SK-N-SH (cell line): ENCODE results near the gene CIAO3. TPM values are rescaled to one million over a fixed set of nuclear protein-coding genes. Genes with fewer than 3 reads are reported as not detected.

Experiments used
- CTCF ChIA-PET: fragments of 300-600, 350-600 bp; formaldehyde crosslinking; extraction: SDS; loops from one replicate; lab custom pipeline; 2021; lab: Yijun Ruan, JAX
- POLR2A ChIA-PET: fragments of 350-600 bp; sonication (Branson Sonifier 250); formaldehyde crosslinking; extraction: SDS; loops from one replicate; lab custom pipeline; 2020; ENCODE audit warnings: antibody characterized with exemption, inconsistent platforms; lab: Yijun Ruan, JAX
- DNase-seq: peaks from one replicate; pipeline ENCODE4 v3.0.0; 2012
- H2AFZ ChIP-seq: fragments of 200-600 bp; sonication (generic); 2 replicates; pipeline ENCODE4 v1.8.1; 2016; ENCODE audit warnings: antibody characterized with exemption, mild to moderate bottlenecking, low read depth
- H3F3A ChIP-seq: fragments of 200-600 bp; sonication (generic); replicated peaks from 2 replicates; pipeline ENCODE3; 2016; ENCODE audit warnings: antibody characterized with exemption, mild to moderate bottlenecking; ENCODE audit not compliant: insufficient read depth
- H3K27ac ChIP-seq, 2 experiments: fragments of 200-500 bp in 1 of 2; fragments of 200-600 bp in 1 of 2; sonication (Bioruptor generic) in 1 of 2; sonication (generic), shearing (Covaris generic) in 1 of 2; 2 replicates each; pipeline versions ENCODE4 v1.5.1 to v1.6.1; 2014 to 2016; ENCODE audit warnings: low read depth in 2 of 2, inconsistent platforms in 1 of 2, low read length in 1 of 2, mild to moderate bottlenecking in 1 of 2, mixed read lengths in 1 of 2
- H3K27me3 ChIP-seq: fragments of 200-600 bp; sonication (generic), shearing (Covaris generic); 2 replicates; pipeline ENCODE4 v1.6.1; 2016; ENCODE audit warnings: mixed run types; ENCODE audit not compliant: insufficient read depth
- H3K36me3 ChIP-seq, 2 experiments: fragments of 200-500 bp in 1 of 2; fragments of 200-600 bp in 1 of 2; sonication (Bioruptor generic) in 1 of 2; sonication (generic) in 1 of 2; replicated peaks in 1 of 2; 2 replicates each; pipeline versions ENCODE3 to v1.5.1; 2014 to 2016; ENCODE audit warnings: low read length in 1 of 2, mild to moderate bottlenecking in 1 of 2; ENCODE audit not compliant: insufficient read depth in 2 of 2, control insufficient read depth in 1 of 2
- H3K4me1 ChIP-seq, 2 experiments: fragments of 200-500 bp in 1 of 2; fragments of 200-600 bp in 1 of 2; sonication (Bioruptor generic) in 1 of 2; sonication (generic), shearing (Covaris generic) in 1 of 2; 2 replicates each; pipeline versions ENCODE4 v1.5.1 to v1.6.1; 2014 to 2016; ENCODE audit warnings: low read depth in 1 of 2, low read length in 1 of 2, mixed run types in 1 of 2; ENCODE audit not compliant: insufficient read depth in 2 of 2, control insufficient read depth in 1 of 2
- H3K4me2 ChIP-seq: fragments of 200-600 bp; sonication (generic), shearing (Covaris generic); 2 replicates; pipeline ENCODE4 v1.6.1; 2017; ENCODE audit warnings: mixed run types
- H3K4me3 ChIP-seq, 2 experiments: fragments of 200-500 bp in 1 of 2; fragments of 200-600 bp in 1 of 2; sonication (Bioruptor generic) in 1 of 2; sonication (generic), shearing (Covaris generic) in 1 of 2; 2 replicates each; pipeline versions ENCODE4 v1.5.1 to v1.8.1; 2014 to 2016; ENCODE audit warnings: low read depth in 2 of 2, inconsistent platforms in 1 of 2, low read length in 1 of 2, mild to moderate bottlenecking in 1 of 2, mixed read lengths in 1 of 2, moderate library complexity in 1 of 2
- H3K79me2 ChIP-seq: fragments of 200-600 bp; sonication (generic); 2 replicates; pipeline ENCODE4 v1.8.1; 2017; ENCODE audit warnings: mild to moderate bottlenecking; ENCODE audit not compliant: insufficient read depth
- H3K9ac ChIP-seq: fragments of 200-600 bp; sonication (generic); 2 replicates; pipeline ENCODE4 v1.6.1; 2017; ENCODE audit warnings: mixed run types
- H3K9me2 ChIP-seq: fragments of 200-600 bp; sonication (generic); 2 replicates; pipeline ENCODE4 v1.6.1; 2017; ENCODE audit warnings: mixed run types
- H3K9me3 ChIP-seq: fragments of 200-600 bp; sonication (generic); 2 replicates; pipeline ENCODE4 v1.6.1; 2017; ENCODE audit warnings: mixed run types, mild to moderate bottlenecking, moderate library complexity
- H4K20me1 ChIP-seq: fragments of 200-600 bp; sonication (generic); 2 replicates; pipeline ENCODE4 v1.6.1; 2017; ENCODE audit warnings: mild to moderate bottlenecking, mixed run types; ENCODE audit not compliant: insufficient read depth
- EP300 ChIP-seq, 2 experiments: IDR thresholded peaks; 2 replicates each; pipeline versions ENCODE4 v1.4.0 to v1.6.1; 2012; ENCODE audit warnings: borderline replicate concordance in 1 of 2, low read depth in 1 of 2, low read length in 1 of 2
- FOXJ3 ChIP-seq: sonication (generic); formaldehyde crosslinking; IDR thresholded peaks from 2 replicates; pipeline ENCODE4 v1.5.1; 2020; ENCODE audit warnings: mild to moderate bottlenecking, missing genetic modification reagents
- FOXM1 ChIP-seq: IDR thresholded peaks from 2 replicates; pipeline ENCODE4 v1.4.0; 2012; ENCODE audit warnings: low read depth, mild to moderate bottlenecking
- GATA2 ChIP-seq: sonication (generic); formaldehyde crosslinking; IDR thresholded peaks from 2 replicates; pipeline ENCODE4 v1.5.0; 2020; ENCODE audit warnings: mild to moderate bottlenecking, missing genetic modification reagents
- IRF3 ChIP-seq: fragments of 150-350 bp; IDR thresholded peaks from 2 replicates; pipeline ENCODE4 v1.6.1; 2016; ENCODE audit warnings: mild to moderate bottlenecking, low read depth, low read length
- NFIC ChIP-seq: IDR thresholded peaks from 2 replicates; pipeline ENCODE4 v1.4.0; 2012; ENCODE audit warnings: borderline replicate concordance
- NRF1 ChIP-seq: IDR thresholded peaks from 2 replicates; pipeline ENCODE4 v1.6.1; 2012; ENCODE audit warnings: low read depth, mild to moderate bottlenecking, low read length
- POLR2AphosphoS5 ChIP-seq: IDR thresholded peaks from 2 replicates; pipeline ENCODE4 v1.6.1; 2012; ENCODE audit warnings: low read depth, low read length
- RAD21 ChIP-seq: IDR thresholded peaks from 2 replicates; pipeline ENCODE4 v1.6.1; 2012; ENCODE audit warnings: mild to moderate bottlenecking, low read length
- REST ChIP-seq: IDR thresholded peaks from 2 replicates; pipeline ENCODE4 v1.6.1; 2012; ENCODE audit warnings: mild to moderate bottlenecking, low read depth, low read length, moderate library complexity
- RFX5 ChIP-seq: IDR thresholded peaks from 2 replicates; pipeline ENCODE4 v1.6.1; 2012; ENCODE audit warnings: mild to moderate bottlenecking, improper control_type of control experiment, low read length
- RXRA ChIP-seq: IDR thresholded peaks from 2 replicates; pipeline ENCODE4 v1.4.0; 2012; ENCODE audit warnings: low read depth, mild to moderate bottlenecking, borderline replicate concordance
- SMC3 ChIP-seq: IDR thresholded peaks from 2 replicates; pipeline ENCODE4 v1.6.1; 2012; ENCODE audit warnings: low read depth, low read length, improper control_type of control experiment
- TCF12 ChIP-seq: IDR thresholded peaks from 2 replicates; pipeline ENCODE4 v1.4.0; 2012
- USF1 ChIP-seq: IDR thresholded peaks from 2 replicates; pipeline ENCODE4 v1.4.0; 2012; ENCODE audit warnings: low read depth, borderline replicate concordance
- WGBS: methylation state at CpG from one replicate; pipeline ENCODE4 v1.1.6; 2017; ENCODE audit warnings: low lambda C conversion rate; 5-methylcytosine and 5-hydroxymethylcytosine counted together
- polyA plus RNA-seq, 3 experiments: library from polyadenylated mRNA; depleted of rRNA; stranded (reverse); fragments of >200 nt; gene quantifications; 2 replicates each; pipeline ENCODE4 v1.2.3, GENCODE V29; 2012

Gene CIAO3
- polyA plus RNA-seq, 1 of the 3 experiments (the other 2 are of a cell fraction), result 14.4 TPM

GRCh38 chr16:686459-687260, 54.1 kb downstream of the CIAO3 start:
- H2AFZ ChIP-seq, result no peak overlapping the region
- H4K20me1 ChIP-seq, result peaks cover 13% of the 10 kb centered on the region
- DNase-seq, result no peak
- TF ChIP-seq RAD21 (no peak), FOXJ3 (CRISPR knock-in tag) (no peak), RXRA (no peak), FOXM1 (no peak), REST (no peak), TCF12 (no peak), NFIC (no peak), NRF1 (no peak), IRF3 (no peak), EP300 (IDR thresholded peaks at IDR 0.05; ENCODE audit: borderline replicate concordance in 1 of 2, low read depth in 1 of 2, low read length in 1 of 2) (no peak), GATA2 (CRISPR knock-in tag) (no peak), SMC3 (no peak), RFX5 (no peak), POLR2AphosphoS5 (no peak), USF1 (no peak)
- H3K27ac ChIP-seq, result no peak overlapping the region
- H3F3A ChIP-seq, result peaks cover 4% of the 10 kb centered on the region
- peaks cover 11 to 34% of the 10 kb centered on the region in 2 experiments for H3K36me3 ChIP-seq
- no peaks in the 10 kb centered on the region for H3K9me2 ChIP-seq
- peaks cover 12 to 52% of the 10 kb centered on the region in 2 experiments; a peak in 3 of 4 replicates for H3K4me1 ChIP-seq
- no peaks in the 10 kb centered on the region for H3K9me3 ChIP-seq
- WGBS, result 98% methylated on average over 33 of the region's 51 CpGs
- H3K79me2 ChIP-seq, result peaks cover 33% of the 10 kb centered on the region
- no peaks in the 10 kb centered on the region for H3K27me3 ChIP-seq
- no peak overlapping the region for H3K4me2 ChIP-seq
- no peak overlapping the region for H3K4me3 ChIP-seq
- ChIA-PET CTCF (interaction anchor here (0.6 to 5.9 kb wide), 18 partner anchors 10 to 355 kb away, joined by 3 to 38 read pairs (median 4); partner anchors contain the start of genes ANTKMT, RHBDL1 and RHOT2), POLR2A (no interaction called here)
- H3K9ac ChIP-seq, result no peak overlapping the region
